Measurements from ENCODE around the gene OR2T3. TPM values are rescaled to one million over a fixed set of nuclear protein-coding genes. Genes with fewer than 3 reads are reported as not detected.
"Not testable (repeated sequence)": the region's sequence is repeated elsewhere in the genome, so short reads cannot be mapped to it uniquely, and the experiment has no call there.

Gene OR2T3
- total and polyA plus RNA-seq, 4 donors: not detected

GRCh38 chr1:248450466-248451145, 22.5 kb upstream of the OR2T3 start:
- H3K9me3 ChIP-seq (ENCODE audit: control insufficient read depth in 4 of 4, insufficient read depth in 3 of 4, low read length in 3 of 4); H3K4me3 ChIP-seq; H3K9ac ChIP-seq (ENCODE audit: insufficient read depth in 1 of 2, low read length in 2 of 2); DNase-seq; H3K4me1 ChIP-seq (ENCODE audit: control insufficient read depth in 5 of 5, insufficient read depth in 5 of 5, low read length in 5 of 5); H3K27me3 ChIP-seq (ENCODE audit: control insufficient read depth in 3 of 3, insufficient read depth in 3 of 3, low read length in 2 of 3); H3K36me3 ChIP-seq (ENCODE audit: control insufficient read depth in 4 of 4, insufficient read depth in 4 of 4, low read length in 4 of 4); ATAC-seq (ENCODE audit: insufficient read depth, low FRiP score); H3K27ac ChIP-seq (ENCODE audit: low read depth in 1 of 2, low read length in 1 of 2): not testable (repeated sequence)
- WGBS, 2 donors: 45 to 68% methylated on average over 2 of the region's 5 CpGs

- not testable (repeated sequence) for H3K9me3 ChIP-seq (ENCODE audit: control insufficient read depth in 4 of 4, insufficient read depth in 3 of 4, low read length in 3 of 4); ATAC-seq (ENCODE audit: insufficient read depth, low FRiP score); H3K27me3 ChIP-seq (ENCODE audit: control insufficient read depth in 3 of 3, insufficient read depth in 3 of 3, low read length in 2 of 3); H3K4me1 ChIP-seq (ENCODE audit: control insufficient read depth in 5 of 5, insufficient read depth in 5 of 5, low read length in 5 of 5); H3K4me3 ChIP-seq; H3K36me3 ChIP-seq (ENCODE audit: control insufficient read depth in 4 of 4, insufficient read depth in 4 of 4, low read length in 4 of 4); H3K9ac ChIP-seq (ENCODE audit: insufficient read depth in 1 of 2, low read length in 2 of 2); H3K27ac ChIP-seq (ENCODE audit: low read depth in 1 of 2, low read length in 1 of 2); DNase-seq
- 85 to 93% methylated on average over 7 of the region's 7 CpGs for WGBS, 2 donors
Observed at GRCh38 chr1:248453619-248454018, 19.5 kb upstream of the OR2T3 start.

GRCh38 chr1:248455045-248455444, 18.1 kb upstream of the OR2T3 start:
- not testable (repeated sequence) for H3K9me3 ChIP-seq (ENCODE audit: control insufficient read depth in 4 of 4, insufficient read depth in 3 of 4, low read length in 3 of 4); H3K4me3 ChIP-seq; H3K9ac ChIP-seq (ENCODE audit: insufficient read depth in 1 of 2, low read length in 2 of 2); DNase-seq; H3K27me3 ChIP-seq (ENCODE audit: control insufficient read depth in 3 of 3, insufficient read depth in 3 of 3, low read length in 2 of 3); ATAC-seq (ENCODE audit: insufficient read depth, low FRiP score); H3K27ac ChIP-seq (ENCODE audit: low read depth in 1 of 2, low read length in 1 of 2); H3K4me1 ChIP-seq (ENCODE audit: control insufficient read depth in 5 of 5, insufficient read depth in 5 of 5, low read length in 5 of 5); H3K36me3 ChIP-seq (ENCODE audit: control insufficient read depth in 4 of 4, insufficient read depth in 4 of 4, low read length in 4 of 4)
- WGBS, 2 donors: 44 to 78% methylated on average over 1 of the region's 4 CpGs

- not testable (repeated sequence) for H3K27ac ChIP-seq (ENCODE audit: low read depth in 1 of 2, low read length in 1 of 2); H3K9me3 ChIP-seq (ENCODE audit: control insufficient read depth in 4 of 4, insufficient read depth in 3 of 4, low read length in 3 of 4); H3K9ac ChIP-seq (ENCODE audit: insufficient read depth in 1 of 2, low read length in 2 of 2); ATAC-seq (ENCODE audit: insufficient read depth, low FRiP score); DNase-seq; H3K4me1 ChIP-seq (ENCODE audit: control insufficient read depth in 5 of 5, insufficient read depth in 5 of 5, low read length in 5 of 5); H3K27me3 ChIP-seq (ENCODE audit: control insufficient read depth in 3 of 3, insufficient read depth in 3 of 3, low read length in 2 of 3); H3K36me3 ChIP-seq (ENCODE audit: control insufficient read depth in 4 of 4, insufficient read depth in 4 of 4, low read length in 4 of 4); H3K4me3 ChIP-seq
- WGBS, 2 donors: no CpG with 5 or more reads among the region's 2 CpGs
Observed at GRCh38 chr1:248456635-248457034, 16.5 kb upstream of the OR2T3 start.

GRCh38 chr1:248459117-248459516, 14.0 kb upstream of the OR2T3 start:
- not testable (repeated sequence) for H3K9me3 ChIP-seq (ENCODE audit: control insufficient read depth in 4 of 4, insufficient read depth in 3 of 4, low read length in 3 of 4); H3K9ac ChIP-seq (ENCODE audit: insufficient read depth in 1 of 2, low read length in 2 of 2); H3K27ac ChIP-seq (ENCODE audit: low read depth in 1 of 2, low read length in 1 of 2); DNase-seq; H3K36me3 ChIP-seq (ENCODE audit: control insufficient read depth in 4 of 4, insufficient read depth in 4 of 4, low read length in 4 of 4); ATAC-seq (ENCODE audit: insufficient read depth, low FRiP score); H3K27me3 ChIP-seq (ENCODE audit: control insufficient read depth in 3 of 3, insufficient read depth in 3 of 3, low read length in 2 of 3); H3K4me3 ChIP-seq; H3K4me1 ChIP-seq (ENCODE audit: control insufficient read depth in 5 of 5, insufficient read depth in 5 of 5, low read length in 5 of 5)
- WGBS, 2 donors: 73 to 84% methylated on average over 7 of the region's 7 CpGs

GRCh38 chr1:248471154-248471553, 2.0 kb upstream of the OR2T3 start:
- H3K9me3 ChIP-seq (ENCODE audit: control insufficient read depth in 4 of 4, insufficient read depth in 3 of 4, low read length in 3 of 4): no peaks in the 10 kb centered on the region
- WGBS, 2 donors: 86 to 93% methylated on average over 4 of the region's 4 CpGs
- H3K4me3 ChIP-seq: no peak overlapping the region
- TF ChIP-seq CTCF (IDR thresholded peaks at IDR 0.05; ENCODE audit: control extremely low read depth, extremely low read depth): no peak
- DNase-seq (no peak), ATAC-seq (ENCODE audit: insufficient read depth, low FRiP score) (no peak)
- H3K27ac ChIP-seq (ENCODE audit: low read depth in 1 of 2, low read length in 1 of 2): no peak overlapping the region
- no peaks in the 10 kb centered on the region for H3K27me3 ChIP-seq (ENCODE audit: control insufficient read depth in 3 of 3, insufficient read depth in 3 of 3, low read length in 2 of 3)
- H3K9ac ChIP-seq (ENCODE audit: insufficient read depth in 1 of 2, low read length in 2 of 2): no peak overlapping the region
- no peaks in the 10 kb centered on the region for H3K36me3 ChIP-seq (ENCODE audit: control insufficient read depth in 4 of 4, insufficient read depth in 4 of 4, low read length in 4 of 4)
- H3K4me1 ChIP-seq (ENCODE audit: control insufficient read depth in 5 of 5, insufficient read depth in 5 of 5, low read length in 5 of 5): no peaks in the 10 kb centered on the region

- H3K27ac ChIP-seq (ENCODE audit: low read depth in 1 of 2, low read length in 1 of 2); H3K27me3 ChIP-seq (ENCODE audit: control insufficient read depth in 3 of 3, insufficient read depth in 3 of 3, low read length in 2 of 3); H3K4me3 ChIP-seq; H3K4me1 ChIP-seq (ENCODE audit: control insufficient read depth in 5 of 5, insufficient read depth in 5 of 5, low read length in 5 of 5); H3K36me3 ChIP-seq (ENCODE audit: control insufficient read depth in 4 of 4, insufficient read depth in 4 of 4, low read length in 4 of 4); DNase-seq; ATAC-seq (ENCODE audit: insufficient read depth, low FRiP score); H3K9me3 ChIP-seq (ENCODE audit: control insufficient read depth in 4 of 4, insufficient read depth in 3 of 4, low read length in 3 of 4); H3K9ac ChIP-seq (ENCODE audit: insufficient read depth in 1 of 2, low read length in 2 of 2): not testable (repeated sequence)
- 58 to 85% methylated on average over 2 of the region's 2 CpGs for WGBS, 2 donors
Observed at GRCh38 chr1:248472111-248472510, 1.0 kb upstream of the OR2T3 start.

GRCh38 chr1:248475660-248476059, 2.5 kb downstream of the OR2T3 start:
- H3K27ac ChIP-seq (ENCODE audit: low read depth in 1 of 2, low read length in 1 of 2); H3K36me3 ChIP-seq (ENCODE audit: control insufficient read depth in 4 of 4, insufficient read depth in 4 of 4, low read length in 4 of 4); ATAC-seq (ENCODE audit: insufficient read depth, low FRiP score); DNase-seq; H3K27me3 ChIP-seq (ENCODE audit: control insufficient read depth in 3 of 3, insufficient read depth in 3 of 3, low read length in 2 of 3); H3K4me3 ChIP-seq; H3K9me3 ChIP-seq (ENCODE audit: control insufficient read depth in 4 of 4, insufficient read depth in 3 of 4, low read length in 3 of 4); H3K4me1 ChIP-seq (ENCODE audit: control insufficient read depth in 5 of 5, insufficient read depth in 5 of 5, low read length in 5 of 5); H3K9ac ChIP-seq (ENCODE audit: insufficient read depth in 1 of 2, low read length in 2 of 2): not testable (repeated sequence)
- no CpG with 5 or more reads among the region's 1 CpG for WGBS, 2 donors
